C4-2B (cell line): ENCODE data around the gene HOXB7.

Source experiments
- ZFX ChIP-seq: fragments of 450-650 bp; IDR thresholded peaks from 2 replicates; pipeline ENCODE4 v1.6.1; 2017
- TF ChIP-seq, protein P1 (sequence below): fragments of 450-650 bp; conservative IDR thresholded peaks from 2 replicates; pipeline ENCODE4 v1.5.1; 2017; ENCODE audit warnings: mild to moderate bottlenecking

DNA sequence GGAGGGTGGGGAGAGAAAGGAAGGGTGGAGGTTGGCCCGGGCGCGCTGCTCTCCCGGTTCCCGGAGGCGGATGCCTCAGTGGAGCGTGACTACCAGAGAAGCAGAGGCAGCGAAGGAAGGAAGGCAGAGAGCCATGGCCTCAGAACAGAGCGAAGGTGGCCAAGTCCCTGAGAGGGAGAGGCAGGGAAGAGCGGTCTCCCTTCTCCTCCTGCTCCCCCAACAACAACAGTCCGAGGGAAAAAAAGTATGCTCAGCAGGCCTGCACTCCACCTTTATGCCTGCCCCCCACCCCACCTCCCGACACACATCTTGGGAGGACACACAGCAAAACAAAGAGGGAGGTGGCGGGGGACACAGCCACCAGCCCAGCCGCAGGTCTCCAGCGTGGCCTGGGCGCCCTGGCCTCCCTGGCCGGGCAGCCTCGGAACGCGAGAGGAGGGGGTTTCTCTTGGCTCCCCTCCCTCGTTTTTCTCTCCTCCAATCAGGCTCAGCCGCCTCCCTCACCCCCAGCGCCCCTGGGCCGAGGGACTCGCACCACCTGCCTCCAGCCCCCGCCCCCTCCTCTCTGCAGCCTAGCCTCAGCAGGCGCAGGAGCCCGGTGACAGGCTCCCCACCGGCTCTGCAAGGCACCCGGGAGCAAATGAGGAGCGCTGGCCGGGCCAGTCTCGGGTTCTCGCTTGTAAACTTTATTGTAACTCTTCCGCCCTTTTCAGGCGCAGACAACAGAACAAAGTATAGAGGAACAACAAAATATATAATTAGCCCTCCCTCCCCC lies 1.1 kb upstream of the HOXB7 start:
- TF ChIP-seq, protein P1, sequence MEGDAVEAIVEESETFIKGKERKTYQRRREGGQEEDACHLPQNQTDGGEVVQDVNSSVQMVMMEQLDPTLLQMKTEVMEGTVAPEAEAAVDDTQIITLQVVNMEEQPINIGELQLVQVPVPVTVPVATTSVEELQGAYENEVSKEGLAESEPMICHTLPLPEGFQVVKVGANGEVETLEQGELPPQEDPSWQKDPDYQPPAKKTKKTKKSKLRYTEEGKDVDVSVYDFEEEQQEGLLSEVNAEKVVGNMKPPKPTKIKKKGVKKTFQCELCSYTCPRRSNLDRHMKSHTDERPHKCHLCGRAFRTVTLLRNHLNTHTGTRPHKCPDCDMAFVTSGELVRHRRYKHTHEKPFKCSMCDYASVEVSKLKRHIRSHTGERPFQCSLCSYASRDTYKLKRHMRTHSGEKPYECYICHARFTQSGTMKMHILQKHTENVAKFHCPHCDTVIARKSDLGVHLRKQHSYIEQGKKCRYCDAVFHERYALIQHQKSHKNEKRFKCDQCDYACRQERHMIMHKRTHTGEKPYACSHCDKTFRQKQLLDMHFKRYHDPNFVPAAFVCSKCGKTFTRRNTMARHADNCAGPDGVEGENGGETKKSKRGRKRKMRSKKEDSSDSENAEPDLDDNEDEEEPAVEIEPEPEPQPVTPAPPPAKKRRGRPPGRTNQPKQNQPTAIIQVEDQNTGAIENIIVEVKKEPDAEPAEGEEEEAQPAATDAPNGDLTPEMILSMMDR = no peak
- TF ChIP-seq ZFX = no peak
